Immature natural killer cell (primary cell): ENCODE measurements around the gene KCNS3. TPM values are rescaled to one million over a fixed set of nuclear protein-coding genes. Genes with fewer than 3 reads are reported as not detected.
A peak's percentile ranks its signal among the peaks of the same experiment; 100 is the strongest.

Experiments used
- DNase-seq, 3 donors: peaks; one replicate each; pipeline ENCODE4 v3.0.0; 2022; ENCODE audit warnings: mixed read lengths in 1 of 3
- H3K27ac Mint-ChIP-seq, 6 donors: one replicate each; pipeline ENCODE4 v1.8.0; 2020; ENCODE audit warnings: mixed read lengths in 6 of 6, mild to moderate bottlenecking in 5 of 6, inconsistent platforms in 4 of 6, moderate library complexity in 3 of 6
- H3K27me3 Mint-ChIP-seq, 3 donors: one replicate each; pipeline ENCODE4 v1.8.0; 2020 to 2021; ENCODE audit warnings: low read depth in 3 of 3, mild to moderate bottlenecking in 3 of 3, mixed read lengths in 3 of 3, moderate library complexity in 3 of 3, inconsistent platforms in 1 of 3
- H3K36me3 Mint-ChIP-seq, 3 donors: one replicate each; pipeline ENCODE4 v1.8.0; 2020; ENCODE audit warnings: mixed read lengths in 3 of 3, inconsistent platforms in 2 of 3, mild to moderate bottlenecking in 2 of 3
- H3K4me1 Mint-ChIP-seq, 2 donors: one replicate each; pipeline ENCODE4 v1.8.0; 2020; ENCODE audit warnings: inconsistent platforms in 2 of 2, mild to moderate bottlenecking in 2 of 2, mixed read lengths in 2 of 2, moderate library complexity in 1 of 2
- H3K4me3 Mint-ChIP-seq, 5 donors: one replicate each; pipeline ENCODE4 v1.8.0; 2020; ENCODE audit warnings: mild to moderate bottlenecking in 5 of 5, mixed read lengths in 5 of 5, inconsistent platforms in 3 of 5, moderate library complexity in 3 of 5
- H3K9me3 Mint-ChIP-seq, 6 donors: one replicate each; pipeline ENCODE4 v1.8.0; 2020; ENCODE audit warnings: mild to moderate bottlenecking in 6 of 6, mixed read lengths in 6 of 6, inconsistent platforms in 4 of 6, moderate library complexity in 3 of 6
- polyA plus RNA-seq, 3 donors: library from polyadenylated mRNA; unstranded; fragments of 300-500 nt; fragmentation: Illumina TruSeq; gene quantifications; one replicate each; pipeline ENCODE4 v1.2.3, GENCODE V29; 2021

KCNS3 gene
- polyA plus RNA-seq, 3 donors from 2014 or later: not detected

DNA sequence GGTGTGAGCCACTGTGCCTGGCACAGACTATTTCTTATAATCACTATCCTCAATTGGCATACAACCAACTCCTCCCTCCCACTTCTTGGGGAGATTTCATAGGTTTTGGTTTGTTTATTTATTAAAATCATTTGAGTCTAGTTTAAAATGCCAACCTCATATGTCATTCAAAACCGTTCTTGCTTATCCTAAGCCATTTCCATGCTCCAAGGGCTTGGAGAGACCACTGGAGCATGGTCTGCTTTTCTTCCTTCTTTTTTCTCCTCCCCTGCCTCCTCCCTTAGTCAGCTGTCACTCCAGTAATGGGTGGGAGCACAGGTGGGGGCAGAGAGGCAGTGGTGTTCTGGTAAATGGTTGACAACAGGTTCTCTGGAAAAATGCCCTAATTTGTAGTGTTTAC lies 20.4 kb upstream of the KCNS3 start:
- Mint-ChIP-seq H3K36me3 (no peaks in the 10 kb centered on the region), H3K9me3 (peaks cover 0 to 7% (median 0%) of the 10 kb centered on the region in 6 donors), H3K4me3 (no peak overlapping the region), H3K4me1 (no peaks in the 10 kb centered on the region), H3K27me3 (peaks cover 0 to 16% (median 3%) of the 10 kb centered on the region in 3 donors), H3K27ac (no peak overlapping the region)
- DNase-seq: no peak

DNA sequence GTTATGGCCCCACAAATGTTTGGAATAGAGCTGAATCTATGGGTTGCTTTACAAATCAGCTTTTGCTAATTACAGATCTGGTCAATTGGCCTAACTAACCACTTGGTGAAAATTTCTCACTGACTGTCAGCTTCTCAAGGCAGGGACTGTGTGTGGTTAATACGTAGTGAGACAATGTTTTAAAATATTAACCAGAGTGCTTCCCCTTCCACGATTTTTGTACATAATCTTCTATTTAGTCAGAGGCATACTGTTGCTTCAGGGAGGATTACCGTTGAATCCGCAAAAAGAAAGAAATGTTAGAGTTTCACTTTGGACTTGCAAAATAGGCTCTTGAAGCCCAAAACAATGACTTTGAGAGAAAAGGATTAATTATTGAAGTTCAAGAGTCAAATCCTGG lies 14.9 kb upstream of the KCNS3 start:
- no peak overlapping the region for H3K4me3 Mint-ChIP-seq
- H3K36me3 Mint-ChIP-seq: no peaks in the 10 kb centered on the region
- H3K27ac Mint-ChIP-seq: no peak overlapping the region
- H3K9me3 Mint-ChIP-seq: peaks cover 0 to 8% (median 0%) of the 10 kb centered on the region in 6 donors
- DNase-seq: no peak
- no peaks in the 10 kb centered on the region for H3K4me1 Mint-ChIP-seq
- peaks cover 0 to 3% (median 3%) of the 10 kb centered on the region in 3 donors for H3K27me3 Mint-ChIP-seq

DNA sequence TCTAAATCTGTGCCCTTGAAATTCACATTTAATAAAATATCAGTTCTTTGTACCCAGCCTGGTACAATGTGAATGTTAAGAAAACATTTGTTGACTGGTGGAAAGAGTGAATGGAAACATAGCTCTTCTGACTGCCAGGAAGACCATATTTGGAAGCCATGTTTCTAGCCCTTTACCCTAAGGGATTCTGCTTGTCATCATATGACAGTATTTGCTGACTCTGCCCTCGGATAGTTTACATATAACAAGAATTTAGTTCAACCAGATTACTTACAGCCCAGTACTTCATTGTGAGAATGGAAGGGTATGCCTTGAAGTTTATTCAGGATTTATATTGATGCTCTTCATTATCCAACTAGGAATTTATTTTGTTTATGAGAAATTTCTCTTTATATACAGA lies 13.8 kb upstream of the KCNS3 start:
- Mint-ChIP-seq H3K27ac (no peak overlapping the region), H3K9me3 (peaks cover 0 to 8% (median 0%) of the 10 kb centered on the region in 6 donors), H3K36me3 (no peaks in the 10 kb centered on the region), H3K4me3 (no peak overlapping the region), H3K27me3 (peaks cover 0 to 3% (median 0%) of the 10 kb centered on the region in 3 donors), H3K4me1 (no peaks in the 10 kb centered on the region)
- DNase-seq: no peak

DNA sequence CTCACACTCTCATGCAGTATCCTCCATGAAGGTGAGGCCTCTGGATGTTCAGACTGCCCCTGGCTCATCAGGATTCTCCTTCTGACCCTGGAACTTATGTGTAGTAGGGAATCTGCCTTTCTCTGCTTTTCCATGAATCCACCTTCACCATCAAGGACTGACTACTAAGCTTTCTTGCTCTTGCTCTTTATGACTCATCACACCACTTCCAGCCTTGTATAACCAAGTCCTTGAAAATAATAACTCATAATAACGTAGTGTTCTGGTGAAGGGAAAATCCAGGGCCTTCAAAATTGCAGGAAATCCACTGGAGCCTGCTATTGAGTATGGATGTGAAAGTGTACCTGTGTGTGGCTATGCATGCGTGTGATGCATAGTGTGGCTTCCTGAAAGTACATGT lies 11.3 kb upstream of the KCNS3 start:
- DNase-seq: no peak
- H3K4me3 Mint-ChIP-seq: no peak overlapping the region
- no peaks in the 10 kb centered on the region for H3K4me1 Mint-ChIP-seq
- H3K27me3 Mint-ChIP-seq: peaks cover 0 to 2% (median 0%) of the 10 kb centered on the region in 3 donors
- peaks cover 0 to 9% (median under 1%) of the 10 kb centered on the region in 6 donors for H3K9me3 Mint-ChIP-seq
- H3K27ac Mint-ChIP-seq: no peak overlapping the region
- H3K36me3 Mint-ChIP-seq: no peaks in the 10 kb centered on the region

DNA sequence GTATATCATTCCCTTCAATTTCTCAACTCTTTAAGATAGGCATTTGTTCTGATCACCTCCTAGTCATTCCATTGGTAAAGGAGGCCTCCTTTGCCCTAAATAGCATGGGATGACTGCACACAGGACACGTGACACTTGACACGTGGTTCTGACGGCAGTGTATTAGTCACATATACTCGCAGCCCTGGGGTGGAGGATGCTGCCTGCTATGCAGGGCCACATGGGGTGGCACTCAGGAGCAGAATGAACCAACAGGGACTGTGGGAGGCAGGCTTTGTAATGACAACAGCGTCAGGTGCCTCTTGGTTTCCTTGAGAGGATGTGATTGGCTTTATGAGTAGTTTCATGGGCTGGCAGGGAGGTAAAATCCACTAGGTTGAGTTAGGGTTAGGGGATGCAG lies 9.3 kb upstream of the KCNS3 start:
- Mint-ChIP-seq H3K4me3 (no peak overlapping the region), H3K9me3 (peaks cover 0 to 6% (median under 1%) of the 10 kb centered on the region in 6 donors), H3K36me3 (no peaks in the 10 kb centered on the region), H3K4me1 (no peaks in the 10 kb centered on the region), H3K27me3 (peaks cover 1 to 5% (median 2%) of the 10 kb centered on the region in 3 donors), H3K27ac (no peak overlapping the region)
- no peak for DNase-seq

DNA sequence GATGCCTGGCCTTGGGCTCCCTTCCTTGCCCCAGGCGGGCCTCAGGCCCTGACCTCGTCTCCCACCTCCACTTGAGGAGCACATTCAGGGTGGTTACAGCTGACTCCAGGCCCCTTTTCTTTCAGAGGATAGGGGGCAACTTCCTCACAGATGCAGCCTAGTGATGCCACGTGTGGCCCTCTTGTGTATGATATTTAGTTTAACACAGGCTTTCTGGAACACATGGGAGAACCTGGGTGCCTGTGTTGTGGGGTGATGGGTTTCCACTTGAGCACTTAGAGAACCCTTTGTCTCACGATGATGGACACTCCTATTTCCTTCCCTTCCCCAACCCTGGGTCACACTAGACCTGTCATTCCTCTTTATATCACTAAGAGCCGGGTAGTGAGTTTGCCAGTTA lies 6.8 kb upstream of the KCNS3 start:
- no peak overlapping the region for H3K4me3 Mint-ChIP-seq
- no peaks in the 10 kb centered on the region for H3K4me1 Mint-ChIP-seq
- no peaks in the 10 kb centered on the region for H3K36me3 Mint-ChIP-seq
- H3K27ac Mint-ChIP-seq: no peak overlapping the region
- H3K27me3 Mint-ChIP-seq: peaks cover 5 to 8% (median 5%) of the 10 kb centered on the region in 3 donors
- H3K9me3 Mint-ChIP-seq: peaks cover 0 to 4% (median 0%) of the 10 kb centered on the region in 6 donors
- no peak for DNase-seq

DNA sequence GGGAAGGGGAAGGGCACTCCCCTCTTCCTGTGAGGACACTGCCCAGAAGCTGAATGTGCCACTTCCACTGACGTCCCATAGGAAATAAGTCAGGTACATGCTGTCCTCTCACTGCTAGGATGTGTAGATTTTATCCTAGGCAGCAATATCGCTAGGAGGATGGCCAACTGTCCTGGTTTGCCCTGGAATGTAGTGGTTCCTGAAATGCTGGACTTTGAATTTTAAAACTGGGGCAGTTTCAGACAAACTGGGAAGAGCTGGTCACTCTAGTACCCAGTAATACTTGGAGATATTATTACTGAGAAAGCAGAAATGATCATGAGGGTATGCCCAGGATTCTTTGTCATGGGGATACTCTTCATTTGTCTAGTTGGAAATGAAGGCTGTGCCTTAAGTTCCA lies 5.4 kb upstream of the KCNS3 start:
- H3K4me3 Mint-ChIP-seq: no peak overlapping the region
- H3K4me1 Mint-ChIP-seq: peaks cover 3 to 13% of the 10 kb centered on the region in 2 donors
- no peaks in the 10 kb centered on the region for H3K36me3 Mint-ChIP-seq
- H3K27me3 Mint-ChIP-seq: peaks cover 9 to 13% (median 12%) of the 10 kb centered on the region in 3 donors
- H3K9me3 Mint-ChIP-seq: peaks cover 0 to 4% (median 0%) of the 10 kb centered on the region in 6 donors
- H3K27ac Mint-ChIP-seq: no peak overlapping the region
- DNase-seq: no peak

DNA sequence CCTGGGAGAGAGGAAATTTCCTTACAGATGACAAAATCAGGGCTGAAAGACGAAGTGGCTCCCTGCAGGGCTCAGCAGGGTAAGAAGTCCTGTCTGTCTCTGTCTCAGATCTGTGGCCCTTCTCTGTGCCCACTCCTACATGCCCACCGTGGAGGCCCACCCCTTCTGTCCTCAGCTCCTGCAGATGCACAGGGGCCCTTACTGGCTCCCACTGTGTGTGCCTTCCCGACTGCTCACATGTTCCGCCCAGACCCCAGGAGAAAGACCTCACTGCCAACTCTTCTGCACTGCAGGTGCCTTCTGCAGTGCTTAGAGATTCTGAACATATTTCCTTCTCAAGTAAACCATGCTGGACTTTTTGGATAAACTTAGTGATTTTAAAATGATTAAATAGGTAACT lies 1.9 kb upstream of the KCNS3 start:
- H3K4me1 Mint-ChIP-seq: peaks cover 13 to 20% of the 10 kb centered on the region in 2 donors
- peak overlapping the region in 3 of 5 donors; percentile 14 to 48 (median 47) for H3K4me3 Mint-ChIP-seq
- no peak for DNase-seq
- no peak overlapping the region for H3K27ac Mint-ChIP-seq
- peaks cover 14 to 21% (median 17%) of the 10 kb centered on the region in 3 donors for H3K27me3 Mint-ChIP-seq
- peaks cover 0 to 5% (median 0%) of the 10 kb centered on the region in 6 donors for H3K9me3 Mint-ChIP-seq
- peaks cover 0 to 3% (median 0%) of the 10 kb centered on the region in 3 donors for H3K36me3 Mint-ChIP-seq

DNA sequence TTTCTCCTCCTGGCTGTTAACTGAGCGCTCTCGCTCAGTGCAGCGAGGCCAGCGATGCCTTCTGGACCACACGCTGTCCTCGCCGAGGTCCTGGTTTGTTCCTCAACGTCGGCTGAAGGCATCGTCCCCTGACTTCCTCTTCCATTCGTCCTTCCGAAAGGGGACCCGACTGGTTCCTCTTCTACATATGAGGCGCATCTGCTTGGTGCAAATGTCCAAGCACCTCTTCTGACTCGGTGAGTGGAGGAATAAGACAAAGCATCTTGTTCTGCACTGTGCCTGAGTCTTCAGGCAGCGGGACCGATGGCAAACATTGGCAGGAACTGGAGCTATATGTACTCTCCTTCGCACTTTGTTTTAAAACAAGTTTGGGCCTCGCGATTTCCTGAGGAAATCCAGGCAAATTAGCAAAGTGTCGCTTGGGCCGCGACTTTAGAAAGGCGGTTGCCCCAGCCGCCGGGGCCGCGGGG lies 621 bp upstream of the KCNS3 start:
- peaks cover 0 to 5% (median 0%) of the 10 kb centered on the region in 6 donors for H3K9me3 Mint-ChIP-seq
- no peak overlapping the region for H3K27ac Mint-ChIP-seq
- H3K27me3 Mint-ChIP-seq: peaks cover 17 to 21% (median 17%) of the 10 kb centered on the region in 3 donors
- no peak for DNase-seq
- H3K4me1 Mint-ChIP-seq: peaks cover 13 to 20% of the 10 kb centered on the region in 2 donors
- peak overlapping the region; percentile 61 to 83 (median 75) for H3K4me3 Mint-ChIP-seq
- peaks cover 0 to 3% (median 0%) of the 10 kb centered on the region in 3 donors for H3K36me3 Mint-ChIP-seq

DNA sequence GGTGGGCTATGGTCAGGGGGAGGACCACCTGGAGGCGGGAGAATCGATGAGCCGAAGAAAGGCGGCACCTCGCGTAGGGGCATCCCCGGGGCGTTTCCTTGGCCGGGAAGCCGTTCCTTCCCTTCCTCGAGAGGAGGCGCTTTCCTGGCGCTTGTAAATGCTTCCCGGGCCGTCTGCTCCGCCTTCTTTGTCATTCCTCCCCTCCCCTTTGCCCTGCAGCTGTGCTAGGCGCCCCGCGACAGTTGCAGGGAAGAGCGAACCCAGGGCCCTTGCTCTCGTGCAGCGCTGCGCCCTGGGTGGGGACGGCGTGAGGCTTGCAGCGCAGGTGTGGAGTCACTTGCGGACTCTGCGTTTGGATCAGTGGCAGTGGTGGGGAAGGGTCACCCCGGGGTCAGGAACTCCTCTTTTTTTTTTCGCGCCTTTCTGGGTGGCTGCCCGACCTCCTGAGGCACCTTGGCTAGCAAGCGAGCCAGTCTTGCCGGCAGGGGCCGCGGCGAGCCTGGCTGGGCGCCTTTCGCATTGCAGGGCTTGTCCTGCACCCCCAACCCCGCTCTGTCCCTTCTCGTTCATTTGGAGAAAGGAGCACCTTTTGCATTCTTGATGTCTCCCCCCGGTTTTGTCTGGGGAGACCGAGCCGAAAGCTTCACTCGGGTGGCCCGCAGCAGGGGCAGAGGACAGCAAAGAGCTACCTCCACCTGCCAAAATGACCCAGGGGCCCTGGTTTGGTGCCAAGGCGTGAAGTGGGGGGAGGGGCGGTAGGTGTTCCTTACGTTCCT lies 858 bp downstream of the KCNS3 start:
- peaks cover 13 to 20% of the 10 kb centered on the region in 2 donors for H3K4me1 Mint-ChIP-seq
- H3K27ac Mint-ChIP-seq: no peak overlapping the region
- H3K27me3 Mint-ChIP-seq: peaks cover 15 to 17% (median 16%) of the 10 kb centered on the region in 3 donors
- no peak for DNase-seq
- peaks cover 0 to 3% (median 0%) of the 10 kb centered on the region in 3 donors for H3K36me3 Mint-ChIP-seq
- H3K4me3 Mint-ChIP-seq: peak overlapping the region; percentile 17 to 76 (median 61)
- peaks cover 0 to 8% (median under 1%) of the 10 kb centered on the region in 6 donors for H3K9me3 Mint-ChIP-seq

DNA sequence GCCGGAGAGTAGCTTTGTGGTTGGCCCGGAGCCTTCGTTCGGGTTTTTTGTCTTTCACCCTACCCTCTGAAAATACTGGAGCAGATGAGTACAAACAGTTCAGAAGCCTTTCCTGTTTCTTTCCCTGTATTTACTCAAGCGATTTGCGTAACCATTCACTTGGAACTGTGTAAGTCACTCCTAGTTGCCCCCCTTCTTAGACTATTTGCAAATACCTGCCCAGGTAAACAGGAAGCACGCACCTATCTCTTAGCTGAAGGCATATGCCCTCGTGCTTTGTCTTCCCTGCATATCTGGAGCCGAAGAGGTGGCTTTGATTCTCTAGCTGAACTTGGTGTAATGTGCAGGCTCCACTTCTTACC lies 1.4 kb downstream of the KCNS3 start:
- H3K27ac Mint-ChIP-seq: no peak overlapping the region
- H3K4me3 Mint-ChIP-seq: peak overlapping the region; percentile 18 to 65 (median 61)
- peaks cover 0 to 3% (median 0%) of the 10 kb centered on the region in 3 donors for H3K36me3 Mint-ChIP-seq
- DNase-seq: no peak
- peaks cover 0 to 8% (median under 1%) of the 10 kb centered on the region in 6 donors for H3K9me3 Mint-ChIP-seq
- H3K27me3 Mint-ChIP-seq: peaks cover 15 to 17% (median 16%) of the 10 kb centered on the region in 3 donors
- H3K4me1 Mint-ChIP-seq: peaks cover 13 to 20% of the 10 kb centered on the region in 2 donors

DNA sequence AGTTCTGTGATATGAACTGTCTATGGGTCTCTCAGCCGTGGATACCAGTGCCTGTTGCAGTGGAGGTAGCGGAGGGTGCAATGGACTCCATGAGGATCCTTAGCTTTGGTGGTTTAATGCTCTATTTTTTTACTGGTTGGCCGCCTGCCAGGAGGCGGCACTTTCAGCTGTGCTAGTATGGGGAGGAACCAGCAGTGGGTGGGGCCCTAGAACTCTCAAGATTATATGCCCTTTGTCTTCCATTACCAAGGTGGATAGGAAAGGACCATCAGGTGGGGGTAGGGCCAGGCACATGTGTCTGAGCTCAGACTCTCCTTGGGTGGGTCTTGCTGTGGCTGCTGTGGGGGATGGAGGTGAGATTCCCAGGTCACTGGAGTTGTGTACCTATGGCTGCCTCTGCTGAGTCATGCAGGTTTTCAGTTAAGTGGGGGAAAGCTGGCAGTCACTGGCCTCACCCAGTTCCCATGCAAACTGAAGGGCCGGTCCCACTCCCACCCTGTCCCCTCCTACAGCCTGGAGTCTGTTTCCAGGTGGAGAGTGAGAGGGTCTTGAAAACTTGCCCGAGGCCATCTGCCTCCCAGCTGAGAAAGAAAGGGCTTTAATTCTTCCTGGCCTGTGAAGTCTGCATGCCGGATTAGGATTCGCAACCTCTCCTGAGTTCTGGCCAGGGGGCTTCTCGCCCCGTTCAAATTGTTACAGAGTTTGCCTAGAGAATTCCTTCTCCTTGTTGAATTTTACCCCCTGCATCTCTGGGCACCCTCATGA lies 14.5 kb downstream of the KCNS3 start:
- peaks cover 0 to 21% (median 2%) of the 10 kb centered on the region in 6 donors for H3K9me3 Mint-ChIP-seq
- no peaks in the 10 kb centered on the region for H3K4me1 Mint-ChIP-seq
- H3K27ac Mint-ChIP-seq: no peak overlapping the region
- peaks cover 0 to 3% (median 2%) of the 10 kb centered on the region in 3 donors for H3K27me3 Mint-ChIP-seq
- H3K4me3 Mint-ChIP-seq: no peak overlapping the region
- no peak for DNase-seq
- no peaks in the 10 kb centered on the region for H3K36me3 Mint-ChIP-seq

DNA sequence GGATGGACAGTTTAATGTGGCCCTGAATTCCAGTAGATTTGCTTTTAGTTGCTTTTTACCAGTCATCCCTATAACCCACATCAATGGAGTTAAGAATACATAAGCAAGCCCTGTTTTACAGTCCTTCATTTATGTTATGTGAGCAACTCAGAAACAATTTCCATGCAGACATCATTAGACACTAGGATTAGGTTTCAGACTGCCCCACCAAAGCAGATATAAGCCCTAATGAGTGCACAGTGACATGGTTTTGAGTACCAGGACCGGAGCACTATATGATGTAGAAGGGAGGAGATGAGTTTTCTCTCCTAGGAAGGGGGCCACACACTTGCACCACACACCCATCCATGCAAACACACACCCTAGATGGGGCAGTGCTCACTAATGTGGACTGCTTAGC lies 15.5 kb downstream of the KCNS3 start:
- Mint-ChIP-seq H3K4me3 (no peak overlapping the region), H3K27ac (no peak overlapping the region), H3K4me1 (no peaks in the 10 kb centered on the region), H3K9me3 (peaks cover 0 to 21% (median 2%) of the 10 kb centered on the region in 6 donors), H3K36me3 (no peaks in the 10 kb centered on the region), H3K27me3 (peaks cover 2 to 4% (median 2%) of the 10 kb centered on the region in 3 donors)
- no peak for DNase-seq

DNA sequence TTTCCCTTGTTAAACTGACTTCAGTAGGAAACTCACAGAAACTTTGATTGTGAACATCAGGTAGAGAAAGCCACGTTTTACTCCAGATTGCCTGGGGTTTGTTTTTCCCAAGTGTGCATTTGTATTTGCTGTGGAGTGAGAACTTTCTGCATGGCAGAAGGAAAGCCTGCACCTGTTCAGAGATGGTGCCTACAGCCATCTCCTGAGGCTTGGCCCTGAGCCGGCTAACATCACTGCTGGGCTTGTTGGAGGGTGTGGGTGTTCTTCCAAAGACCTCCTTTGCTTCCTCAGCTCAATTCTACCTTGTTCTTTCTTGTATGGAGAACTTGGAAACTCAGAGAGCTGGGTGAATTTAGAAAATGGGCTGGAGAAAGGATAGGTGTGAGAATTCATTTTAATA lies 16.1 kb downstream of the KCNS3 start:
- no peak for DNase-seq
- H3K27me3 Mint-ChIP-seq: peaks cover 2 to 4% (median 2%) of the 10 kb centered on the region in 3 donors
- H3K27ac Mint-ChIP-seq: no peak overlapping the region
- H3K4me3 Mint-ChIP-seq: no peak overlapping the region
- H3K4me1 Mint-ChIP-seq: no peaks in the 10 kb centered on the region
- H3K36me3 Mint-ChIP-seq: no peaks in the 10 kb centered on the region
- peaks cover 0 to 21% (median 2%) of the 10 kb centered on the region in 6 donors for H3K9me3 Mint-ChIP-seq
